Calu3 (cell line): ENCODE data around the gene CPNE7. TPM values are rescaled to one million over a fixed set of nuclear protein-coding genes. Genes with fewer than 3 reads are reported as not detected.
A peak's percentile ranks its signal among the peaks of the same experiment; 100 is the strongest.

Experiments
- BruUV-seq: library from RNA; stranded (reverse); fragments of 400-500 nt; replicated peaks from 2 replicates; lab custom pipeline; 2021; lab: Mats Ljungman, UMichigan
- CTCF ChIA-PET: fragments of 300-600 bp; sonication (Branson Sonifier 250); formaldehyde crosslinking; loops from one replicate; lab custom pipeline; 2022; ENCODE audit warnings: antibody characterized with exemption; lab: Charles Lee
- DNase-seq: peaks from one replicate; pipeline ENCODE4 v3.0.0; 2022
- H3K27ac Mint-ChIP-seq: one replicate; pipeline ENCODE4 v1.8.0; 2022; ENCODE audit warnings: mixed read lengths; ENCODE audit not compliant: unreplicated experiment
- H3K27me3 Mint-ChIP-seq: one replicate; pipeline ENCODE4 v1.8.0; 2022; ENCODE audit warnings: mixed read lengths; ENCODE audit not compliant: unreplicated experiment
- H3K36me3 Mint-ChIP-seq: one replicate; pipeline ENCODE4 v1.8.0; 2022; ENCODE audit warnings: mild to moderate bottlenecking, moderate library complexity, mixed read lengths; ENCODE audit not compliant: insufficient read depth, unreplicated experiment
- H3K4me1 Mint-ChIP-seq: one replicate; pipeline ENCODE4 v1.8.0; 2022; ENCODE audit warnings: mild to moderate bottlenecking, low read depth, mixed read lengths; ENCODE audit not compliant: unreplicated experiment
- H3K4me3 Mint-ChIP-seq: one replicate; pipeline ENCODE4 v1.8.0; 2022; ENCODE audit warnings: mild to moderate bottlenecking, low read depth, moderate library complexity, mixed read lengths; ENCODE audit not compliant: unreplicated experiment
- H3K9me3 Mint-ChIP-seq: one replicate; pipeline ENCODE4 v1.8.0; 2022; ENCODE audit warnings: low read depth, mixed read lengths; ENCODE audit not compliant: unreplicated experiment
- intact Hi-C: fragments of 100-400 bp; cut with micrococcal nuclease; formaldehyde crosslinking; loops from one replicate; pipeline ENCODE4 v1.10.0; 2022; ENCODE audit not compliant: unreplicated experiment
- total RNA-seq: library from RNA; stranded (reverse); gene quantifications from 2 replicates; pipeline ENCODE4 v1.2.3, GENCODE V29; 2022
- TF ChIP-seq, protein P1 (sequence below): fragments of 200-600 bp; IDR thresholded peaks from one replicate; pipeline ENCODE4 v1.8.0; 2022; ENCODE audit warnings: antibody characterized with exemption; ENCODE audit not compliant: unreplicated experiment

The CPNE7 gene
- total RNA-seq, 1 experiment from 2014 or later = 31.3 TPM

DNA sequence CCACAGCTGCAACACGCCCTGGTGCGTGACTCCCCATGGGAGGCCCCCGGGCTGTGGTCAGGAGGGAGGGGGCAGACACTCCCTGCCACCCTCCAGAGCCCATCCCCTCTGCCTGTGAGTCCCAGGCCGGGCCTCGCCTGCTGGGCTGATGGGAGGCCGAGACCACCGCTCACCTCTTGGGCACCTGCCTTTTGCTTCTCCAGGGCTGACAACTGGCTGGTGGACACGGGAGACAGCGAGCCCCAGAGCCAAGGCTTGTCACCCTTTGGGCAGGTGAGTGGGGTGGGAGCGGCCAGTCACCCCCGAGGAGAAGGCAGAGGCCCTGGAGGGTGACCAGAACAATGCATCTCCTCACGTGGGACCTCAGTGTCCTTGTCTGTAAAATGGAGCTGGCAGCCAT, 61.1 kb downstream of the CPNE7 start:
- Mint-ChIP-seq H3K27ac (no peak overlapping the region), H3K36me3 (peaks cover 7% of the 10 kb centered on the region), H3K4me3 (no peak overlapping the region), H3K27me3 (peaks cover 90% of the 10 kb centered on the region), H3K9me3 (no peaks in the 10 kb centered on the region), H3K4me1 (peaks cover 32% of the 10 kb centered on the region)
- TF ChIP-seq, protein P1, sequence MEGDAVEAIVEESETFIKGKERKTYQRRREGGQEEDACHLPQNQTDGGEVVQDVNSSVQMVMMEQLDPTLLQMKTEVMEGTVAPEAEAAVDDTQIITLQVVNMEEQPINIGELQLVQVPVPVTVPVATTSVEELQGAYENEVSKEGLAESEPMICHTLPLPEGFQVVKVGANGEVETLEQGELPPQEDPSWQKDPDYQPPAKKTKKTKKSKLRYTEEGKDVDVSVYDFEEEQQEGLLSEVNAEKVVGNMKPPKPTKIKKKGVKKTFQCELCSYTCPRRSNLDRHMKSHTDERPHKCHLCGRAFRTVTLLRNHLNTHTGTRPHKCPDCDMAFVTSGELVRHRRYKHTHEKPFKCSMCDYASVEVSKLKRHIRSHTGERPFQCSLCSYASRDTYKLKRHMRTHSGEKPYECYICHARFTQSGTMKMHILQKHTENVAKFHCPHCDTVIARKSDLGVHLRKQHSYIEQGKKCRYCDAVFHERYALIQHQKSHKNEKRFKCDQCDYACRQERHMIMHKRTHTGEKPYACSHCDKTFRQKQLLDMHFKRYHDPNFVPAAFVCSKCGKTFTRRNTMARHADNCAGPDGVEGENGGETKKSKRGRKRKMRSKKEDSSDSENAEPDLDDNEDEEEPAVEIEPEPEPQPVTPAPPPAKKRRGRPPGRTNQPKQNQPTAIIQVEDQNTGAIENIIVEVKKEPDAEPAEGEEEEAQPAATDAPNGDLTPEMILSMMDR = no peak
- CTCF ChIA-PET = no interaction called here
- DNase-seq = no peak
- intact Hi-C loops = no loop called here
- BruUV-seq = no TSS peak

DNA sequence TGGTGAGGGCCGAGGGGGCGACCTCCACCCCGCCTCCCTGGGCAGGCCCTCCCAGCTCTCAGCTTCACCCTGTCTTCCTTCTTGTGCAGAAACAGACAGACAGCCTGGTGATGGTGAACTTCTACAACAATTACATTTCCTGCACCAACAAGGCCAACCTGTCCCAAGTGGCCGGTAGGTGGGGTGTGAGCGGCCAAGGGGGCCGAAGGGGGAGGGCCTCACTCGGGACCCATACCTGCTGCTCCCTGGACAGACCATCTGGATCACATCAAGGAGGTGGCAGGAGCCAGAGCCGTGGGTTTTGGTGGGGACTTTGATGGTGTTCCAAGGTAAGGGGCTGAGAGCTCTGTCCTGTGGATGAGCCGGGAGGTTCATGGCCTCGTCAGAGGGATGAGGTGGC, 61.8 kb downstream of the CPNE7 start:
- H3K9me3 Mint-ChIP-seq = no peaks in the 10 kb centered on the region
- intact Hi-C loops = no loop called here
- CTCF ChIA-PET = interaction anchor here (1.2 kb wide), 1 partner anchor 22 kb away, joined by 3 read pairs; no protein-coding TSS in a partner anchor
- peak; percentile 39 for DNase-seq
- H3K4me1 Mint-ChIP-seq = peaks cover 31% of the 10 kb centered on the region
- H3K27ac Mint-ChIP-seq = no peak overlapping the region
- no TSS peak for BruUV-seq
- peaks cover 7% of the 10 kb centered on the region for H3K36me3 Mint-ChIP-seq
- no peak overlapping the region for H3K4me3 Mint-ChIP-seq
- TF ChIP-seq, protein P1 = peak; percentile 35
- H3K27me3 Mint-ChIP-seq = peaks cover 88% of the 10 kb centered on the region

- Mint-ChIP-seq H3K36me3 (peaks cover 13% of the 10 kb centered on the region), H3K9me3 (no peaks in the 10 kb centered on the region), H3K4me3 (no peak overlapping the region), H3K27ac (no peak overlapping the region), H3K4me1 (peaks cover 20% of the 10 kb centered on the region), H3K27me3 (peaks cover 77% of the 10 kb centered on the region)
- CTCF ChIA-PET = no interaction called here
- TF ChIP-seq, protein P1 = no peak
- intact Hi-C loops = no loop called here
- DNase-seq = no peak
- no TSS peak for BruUV-seq
Measured at GRCh38 chr16:89638455-89638854, 62.9 kb downstream of the CPNE7 start.

GRCh38 chr16:89639385-89639784, 63.8 kb downstream of the CPNE7 start:
- Mint-ChIP-seq H3K4me1 (peaks cover 12% of the 10 kb centered on the region), H3K4me3 (no peak overlapping the region), H3K36me3 (peaks cover 20% of the 10 kb centered on the region), H3K27me3 (peaks cover 68% of the 10 kb centered on the region), H3K27ac (no peak overlapping the region), H3K9me3 (no peaks in the 10 kb centered on the region)
- DNase-seq = no peak
- intact Hi-C loops = no loop called here
- TF ChIP-seq, protein P1 = no peak
- no TSS peak for BruUV-seq
- CTCF ChIA-PET = interaction anchor here (0.7 kb wide), 1 partner anchor 19 kb away, joined by 6 read pairs; no protein-coding TSS in a partner anchor
